ENCODE data around the gene PLD1.

Gene PLD1

DNA sequence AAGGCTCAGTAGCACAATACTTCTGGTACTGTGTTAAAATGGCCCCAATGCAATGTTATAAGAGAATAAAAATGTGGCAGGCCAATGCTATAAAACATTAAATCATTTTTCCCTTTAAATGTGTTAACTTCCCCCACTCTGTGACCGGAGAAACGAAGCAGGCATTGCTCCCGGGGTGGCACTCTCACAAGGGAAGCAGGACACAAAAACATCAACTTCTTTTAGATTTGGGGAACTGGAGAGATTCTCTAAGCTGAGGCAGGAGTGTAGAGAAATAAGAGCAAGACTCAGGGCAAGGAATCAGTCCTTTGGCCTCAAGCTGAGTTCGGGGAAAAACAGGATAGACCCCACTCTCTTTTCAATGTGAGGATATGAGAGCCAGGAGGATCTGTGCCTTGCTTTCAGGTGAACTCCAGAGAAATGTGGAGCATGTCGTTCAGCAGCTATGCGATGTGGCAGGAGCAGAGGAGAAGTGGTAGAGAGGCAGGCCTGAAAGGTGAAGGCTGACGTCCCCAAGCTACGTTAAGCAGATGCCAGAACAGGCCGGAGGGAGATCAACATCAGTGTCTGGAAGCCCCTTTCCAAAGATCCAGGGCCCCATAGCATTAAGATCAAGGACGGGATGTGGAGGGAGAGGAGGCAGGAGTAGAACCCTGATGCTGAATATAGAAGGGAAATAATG is 160.2 kb downstream of the PLD1 start:
- DNase-seq, result no peak
- Histone ChIP-seq H3K27me3 (replicated peaks in 2 of 5; ENCODE audit: control insufficient read depth in 4 of 5, insufficient read depth in 5 of 5, low read length in 4 of 5) (no peaks in the 10 kb centered on the region), H3K36me3 (ENCODE audit: control insufficient read depth in 4 of 4, insufficient read depth in 4 of 4, low read length in 3 of 4) (no peaks in the 10 kb centered on the region), H3K9me3 (ENCODE audit: control extremely low read depth in 1 of 5, control insufficient read depth in 4 of 5, insufficient read depth in 2 of 5, low read depth in 1 of 5, low read length in 4 of 5) (no peaks in the 10 kb centered on the region), H3K27ac (ENCODE audit: insufficient read depth in 1 of 2, low read depth in 1 of 2, low read length in 2 of 2, poor library complexity in 1 of 2, severe bottlenecking in 2 of 2) (no peak overlapping the region), H3K4me1 (ENCODE audit: control extremely low read depth in 1 of 4, control insufficient read depth in 4 of 4, insufficient read depth in 4 of 4, low read length in 3 of 4) (peaks cover 0 to 32% (median 16%) of the 10 kb centered on the region in 4 experiments), H3K4me3 (ENCODE audit: control insufficient read depth in 1 of 7, extremely low read depth in 1 of 7, insufficient read depth in 4 of 7, low read depth in 2 of 7, low read length in 6 of 7) (no peak overlapping the region)
- POLR2A ChIA-PET, result no interaction called here
- 92% methylated on average over 6 of the region's 10 CpGs for WGBS (ENCODE audit: insufficient coverage)
- CTCF ChIA-PET, result interaction anchor here (1.2 to 2.8 kb wide), 5 partner anchors 9 to 184 kb away, joined by 3 to 14 read pairs (median 3); no protein-coding TSS in a partner anchor

DNA sequence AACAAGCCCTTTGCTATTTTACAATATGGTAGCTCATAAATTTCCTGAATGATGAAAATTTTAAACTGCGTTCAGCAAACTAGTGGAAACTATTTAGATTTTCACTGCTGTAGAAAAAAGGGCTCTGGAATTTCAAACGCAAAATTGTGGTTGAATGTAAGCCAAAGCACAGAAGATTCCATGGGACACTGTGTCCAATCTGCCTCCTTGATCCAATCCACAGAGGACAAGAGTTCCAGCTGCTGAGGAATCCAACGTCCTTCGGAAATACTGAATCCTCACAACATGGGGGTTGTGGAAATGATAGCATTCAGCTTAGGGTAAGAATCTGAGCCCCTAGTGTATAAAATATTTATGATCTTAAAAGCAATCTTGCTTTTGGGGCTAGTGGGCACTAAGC is 161.0 kb downstream of the PLD1 start:
- H3K9me3 ChIP-seq (ENCODE audit: control extremely low read depth in 1 of 5, control insufficient read depth in 4 of 5, insufficient read depth in 2 of 5, low read depth in 1 of 5, low read length in 4 of 5), result no peaks in the 10 kb centered on the region
- WGBS (ENCODE audit: insufficient coverage), result 100% methylated on average over 2 of the region's 4 CpGs
- DNase-seq, result no peak
- ChIA-PET CTCF (interaction anchor here (1.4 to 2.8 kb wide), 2 partner anchors 123 to 128 kb away, joined by 3 to 14 read pairs; no protein-coding TSS in a partner anchor), POLR2A (no interaction called here)
- H3K4me3 ChIP-seq (ENCODE audit: control insufficient read depth in 1 of 7, extremely low read depth in 1 of 7, insufficient read depth in 4 of 7, low read depth in 2 of 7, low read length in 6 of 7), result no peak overlapping the region
- no peaks in the 10 kb centered on the region for H3K36me3 ChIP-seq (ENCODE audit: control insufficient read depth in 4 of 4, insufficient read depth in 4 of 4, low read length in 3 of 4)
- no peak overlapping the region for H3K27ac ChIP-seq (ENCODE audit: insufficient read depth in 1 of 2, low read depth in 1 of 2, low read length in 2 of 2, poor library complexity in 1 of 2, severe bottlenecking in 2 of 2)
- H3K4me1 ChIP-seq (ENCODE audit: control extremely low read depth in 1 of 4, control insufficient read depth in 4 of 4, insufficient read depth in 4 of 4, low read length in 3 of 4), result peaks cover 0 to 25% (median 13%) of the 10 kb centered on the region in 4 experiments
- no peaks in the 10 kb centered on the region for H3K27me3 ChIP-seq (replicated peaks in 2 of 5; ENCODE audit: control insufficient read depth in 4 of 5, insufficient read depth in 5 of 5, low read length in 4 of 5)

DNA sequence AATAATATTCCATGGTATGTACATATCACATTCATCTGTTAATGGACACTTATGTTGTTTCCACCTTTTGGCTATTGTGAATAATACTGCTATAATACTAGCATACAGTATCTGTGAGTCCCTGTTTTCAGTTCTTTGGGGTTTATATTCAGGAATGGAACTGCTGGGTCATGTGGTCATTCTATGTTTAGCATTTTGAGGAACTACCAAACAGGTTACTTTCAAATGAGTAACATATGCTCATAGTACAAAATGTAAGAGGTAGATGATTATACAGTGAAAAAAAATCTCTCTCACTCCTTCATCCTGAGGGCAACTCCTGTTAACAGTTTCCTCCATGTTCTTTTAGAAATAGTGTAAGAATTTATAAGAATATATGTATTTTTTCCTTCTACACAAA is 162.2 kb downstream of the PLD1 start:
- Histone ChIP-seq H3K27ac (ENCODE audit: insufficient read depth in 1 of 2, low read depth in 1 of 2, low read length in 2 of 2, poor library complexity in 1 of 2, severe bottlenecking in 2 of 2) (no peak overlapping the region), H3K27me3 (replicated peaks in 2 of 5; ENCODE audit: control insufficient read depth in 4 of 5, insufficient read depth in 5 of 5, low read length in 4 of 5) (no peaks in the 10 kb centered on the region), H3K4me3 (ENCODE audit: control insufficient read depth in 1 of 7, extremely low read depth in 1 of 7, insufficient read depth in 4 of 7, low read depth in 2 of 7, low read length in 6 of 7) (no peak overlapping the region), H3K4me1 (ENCODE audit: control extremely low read depth in 1 of 4, control insufficient read depth in 4 of 4, insufficient read depth in 4 of 4, low read length in 3 of 4) (peaks cover 0 to 25% (median 13%) of the 10 kb centered on the region in 4 experiments), H3K9me3 (ENCODE audit: control extremely low read depth in 1 of 5, control insufficient read depth in 4 of 5, insufficient read depth in 2 of 5, low read depth in 1 of 5, low read length in 4 of 5) (no peaks in the 10 kb centered on the region), H3K36me3 (ENCODE audit: control insufficient read depth in 4 of 4, insufficient read depth in 4 of 4, low read length in 3 of 4) (no peaks in the 10 kb centered on the region)
- ChIA-PET POLR2A (no interaction called here), CTCF (interaction anchor here (5.0 kb wide), 1 partner anchor 126 kb away, joined by 74 read pairs; no protein-coding TSS in a partner anchor)
- DNase-seq, result peak in 2 of 3 donors; percentile 51 to 68

DNA sequence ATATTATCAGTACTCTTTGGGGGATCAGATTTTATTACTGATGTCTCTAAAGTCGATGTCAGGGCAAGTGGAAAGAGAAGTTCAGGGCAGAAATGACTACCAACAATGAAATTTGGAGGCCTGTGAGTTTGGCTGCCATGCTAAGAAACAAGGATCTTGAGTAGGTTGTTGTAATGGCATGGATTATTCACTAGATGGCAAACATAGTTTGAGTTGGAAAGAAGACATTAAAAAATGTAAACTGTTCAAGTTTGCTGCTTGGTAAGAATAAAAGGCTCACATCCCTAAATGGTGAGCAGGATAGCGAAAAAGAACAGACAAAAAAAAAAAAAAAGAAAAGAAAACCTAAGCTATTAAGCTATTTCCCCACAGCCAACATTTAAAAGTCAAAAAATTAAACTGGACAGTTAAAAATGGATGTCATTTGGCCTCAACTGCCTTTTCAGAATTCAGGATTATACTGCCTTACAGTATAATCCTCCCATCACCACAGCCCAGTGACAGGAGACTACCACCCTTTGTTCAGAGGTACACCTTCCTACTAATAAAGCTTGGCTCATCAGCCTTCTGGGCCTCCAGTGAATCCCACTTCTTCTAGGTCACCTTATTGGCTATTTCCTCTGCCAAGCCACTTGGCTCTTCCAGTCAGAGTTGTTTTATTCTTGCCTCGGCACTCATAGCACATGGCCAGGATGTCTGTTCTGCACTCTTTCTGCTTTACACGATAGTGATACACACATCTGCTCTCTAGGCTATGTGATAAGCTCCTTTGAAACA is 163.7 kb downstream of the PLD1 start:
- H3K4me3 ChIP-seq (ENCODE audit: control insufficient read depth in 1 of 7, extremely low read depth in 1 of 7, insufficient read depth in 4 of 7, low read depth in 2 of 7, low read length in 6 of 7), result no peak overlapping the region
- CTCF ChIA-PET, result interaction anchor here (0.5 to 5.0 kb wide), 12 partner anchors 11 to 686 kb away, joined by 3 to 74 read pairs (median 4); no protein-coding TSS in a partner anchor
- no peaks in the 10 kb centered on the region for H3K9me3 ChIP-seq (ENCODE audit: control extremely low read depth in 1 of 5, control insufficient read depth in 4 of 5, insufficient read depth in 2 of 5, low read depth in 1 of 5, low read length in 4 of 5)
- H3K27ac ChIP-seq (ENCODE audit: insufficient read depth in 1 of 2, low read depth in 1 of 2, low read length in 2 of 2, poor library complexity in 1 of 2, severe bottlenecking in 2 of 2), result no peak overlapping the region
- DNase-seq, result peak; percentile 48 to 70 (median 69)
- WGBS (ENCODE audit: insufficient coverage), result 46% methylated on average over 4 of the region's 4 CpGs
- peaks cover 0 to 23% (median 13%) of the 10 kb centered on the region in 4 experiments for H3K4me1 ChIP-seq (ENCODE audit: control extremely low read depth in 1 of 4, control insufficient read depth in 4 of 4, insufficient read depth in 4 of 4, low read length in 3 of 4)
- POLR2A ChIA-PET, result no interaction called here
- no peaks in the 10 kb centered on the region for H3K27me3 ChIP-seq (replicated peaks in 2 of 5; ENCODE audit: control insufficient read depth in 4 of 5, insufficient read depth in 5 of 5, low read length in 4 of 5)
- H3K36me3 ChIP-seq (ENCODE audit: control insufficient read depth in 4 of 4, insufficient read depth in 4 of 4, low read length in 3 of 4), result peaks cover 0 to 4% (median 0%) of the 10 kb centered on the region in 4 experiments

DNA sequence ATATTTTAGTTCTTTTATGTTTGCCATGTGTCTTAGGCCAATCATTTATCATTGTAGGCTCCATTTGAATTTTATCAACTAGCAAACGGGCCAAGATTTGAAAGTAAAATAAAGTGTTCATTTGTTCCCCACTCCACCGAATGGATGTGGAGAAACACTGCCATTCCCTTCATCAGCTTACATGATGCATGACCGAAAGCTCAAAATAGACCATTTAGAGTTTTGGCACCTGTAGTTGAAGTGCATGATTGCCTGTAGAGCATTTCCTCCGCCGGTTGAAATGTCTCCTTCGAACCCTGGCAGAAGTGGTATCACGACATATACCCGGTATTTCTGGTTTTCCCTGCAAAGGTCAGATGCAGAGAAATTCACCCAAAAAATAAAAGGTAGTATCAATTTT is 165.6 kb downstream of the PLD1 start:
- H3K4me3 ChIP-seq (ENCODE audit: control insufficient read depth in 1 of 7, extremely low read depth in 1 of 7, insufficient read depth in 4 of 7, low read depth in 2 of 7, low read length in 6 of 7), result no peak overlapping the region
- peaks cover 0 to 10% (median 6%) of the 10 kb centered on the region in 4 experiments for H3K4me1 ChIP-seq (ENCODE audit: control extremely low read depth in 1 of 4, control insufficient read depth in 4 of 4, insufficient read depth in 4 of 4, low read length in 3 of 4)
- no peaks in the 10 kb centered on the region for H3K9me3 ChIP-seq (ENCODE audit: control extremely low read depth in 1 of 5, control insufficient read depth in 4 of 5, insufficient read depth in 2 of 5, low read depth in 1 of 5, low read length in 4 of 5)
- POLR2A ChIA-PET, result no interaction called here
- CTCF ChIA-PET, result interaction anchor here (0.7 to 5.0 kb wide), 9 partner anchors 11 to 679 kb away, joined by 3 to 74 read pairs (median 3); no protein-coding TSS in a partner anchor
- 98% methylated on average over 8 of the region's 8 CpGs for WGBS (ENCODE audit: insufficient coverage)
- no peak for DNase-seq
- no peak overlapping the region for H3K27ac ChIP-seq (ENCODE audit: insufficient read depth in 1 of 2, low read depth in 1 of 2, low read length in 2 of 2, poor library complexity in 1 of 2, severe bottlenecking in 2 of 2)
- H3K36me3 ChIP-seq (ENCODE audit: control insufficient read depth in 4 of 4, insufficient read depth in 4 of 4, low read length in 3 of 4), result peaks cover 0 to 4% (median 0%) of the 10 kb centered on the region in 4 experiments
- no peaks in the 10 kb centered on the region for H3K27me3 ChIP-seq (replicated peaks in 2 of 5; ENCODE audit: control insufficient read depth in 4 of 5, insufficient read depth in 5 of 5, low read length in 4 of 5)

DNA sequence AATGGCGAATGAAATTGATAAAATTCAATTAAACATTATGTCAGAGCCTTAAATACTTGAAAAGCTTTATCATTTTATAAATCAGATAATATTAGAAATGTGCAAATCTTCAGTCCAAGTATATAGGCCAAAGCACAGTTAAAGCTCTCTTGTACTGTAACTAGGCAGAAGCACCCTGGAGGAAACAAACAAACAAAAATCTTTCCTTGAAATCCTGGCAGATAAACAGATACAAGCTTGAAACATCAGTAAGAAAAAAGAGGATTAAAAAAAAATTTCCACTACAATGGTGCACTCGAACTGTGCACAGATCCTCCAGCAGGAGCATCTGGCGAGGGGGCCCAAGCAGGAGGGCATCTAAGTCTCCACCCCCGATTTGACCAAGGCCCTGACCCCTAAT is 166.6 kb downstream of the PLD1 start:
- no peaks in the 10 kb centered on the region for H3K27me3 ChIP-seq (replicated peaks in 2 of 5; ENCODE audit: control insufficient read depth in 4 of 5, insufficient read depth in 5 of 5, low read length in 4 of 5)
- H3K4me1 ChIP-seq (ENCODE audit: control extremely low read depth in 1 of 4, control insufficient read depth in 4 of 4, insufficient read depth in 4 of 4, low read length in 3 of 4), result peaks cover 0 to 9% (median 5%) of the 10 kb centered on the region in 4 experiments
- DNase-seq, result no peak
- no peak overlapping the region for H3K27ac ChIP-seq (ENCODE audit: insufficient read depth in 1 of 2, low read depth in 1 of 2, low read length in 2 of 2, poor library complexity in 1 of 2, severe bottlenecking in 2 of 2)
- H3K9me3 ChIP-seq (ENCODE audit: control extremely low read depth in 1 of 5, control insufficient read depth in 4 of 5, insufficient read depth in 2 of 5, low read depth in 1 of 5, low read length in 4 of 5), result no peaks in the 10 kb centered on the region
- CTCF ChIA-PET, result interaction anchor here (1.1 to 5.0 kb wide), 4 partner anchors 29 to 130 kb away, joined by 3 to 74 read pairs (median 3); no protein-coding TSS in a partner anchor
- H3K4me3 ChIP-seq (ENCODE audit: control insufficient read depth in 1 of 7, extremely low read depth in 1 of 7, insufficient read depth in 4 of 7, low read depth in 2 of 7, low read length in 6 of 7), result no peak overlapping the region
- POLR2A ChIA-PET, result no interaction called here
- peaks cover 0 to 4% (median 0%) of the 10 kb centered on the region in 4 experiments for H3K36me3 ChIP-seq (ENCODE audit: control insufficient read depth in 4 of 4, insufficient read depth in 4 of 4, low read length in 3 of 4)
- WGBS (ENCODE audit: insufficient coverage), result no CpG with 5 or more reads among the region's 4 CpGs

DNA sequence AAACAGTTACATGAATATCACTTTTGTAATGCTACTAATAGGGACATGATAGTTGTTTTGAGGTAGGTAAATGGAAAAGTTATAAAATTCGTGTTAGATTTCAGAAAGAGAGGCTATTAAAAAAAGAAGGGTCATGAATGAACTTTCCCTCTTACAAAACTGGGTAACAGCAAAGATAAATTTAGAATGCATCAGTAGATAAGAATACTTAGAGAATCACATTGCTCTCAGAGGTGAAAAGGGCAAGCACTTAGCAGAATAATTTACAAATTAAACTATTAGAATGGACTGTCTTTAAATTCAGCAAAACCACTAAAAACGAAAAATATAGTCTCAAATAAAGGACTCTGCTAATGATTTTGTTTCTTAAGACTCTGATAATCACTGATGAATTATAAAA is 167.2 kb downstream of the PLD1 start:
- Histone ChIP-seq H3K36me3 (ENCODE audit: control insufficient read depth in 4 of 4, insufficient read depth in 4 of 4, low read length in 3 of 4) (peaks cover 0 to 4% (median 0%) of the 10 kb centered on the region in 4 experiments), H3K4me1 (ENCODE audit: control extremely low read depth in 1 of 4, control insufficient read depth in 4 of 4, insufficient read depth in 4 of 4, low read length in 3 of 4) (peaks cover 0 to 4% (median 1%) of the 10 kb centered on the region in 4 experiments), H3K27me3 (replicated peaks in 2 of 5; ENCODE audit: control insufficient read depth in 4 of 5, insufficient read depth in 5 of 5, low read length in 4 of 5) (no peaks in the 10 kb centered on the region), H3K4me3 (ENCODE audit: control insufficient read depth in 1 of 7, extremely low read depth in 1 of 7, insufficient read depth in 4 of 7, low read depth in 2 of 7, low read length in 6 of 7) (no peak overlapping the region), H3K27ac (ENCODE audit: insufficient read depth in 1 of 2, low read depth in 1 of 2, low read length in 2 of 2, poor library complexity in 1 of 2, severe bottlenecking in 2 of 2) (no peak overlapping the region), H3K9me3 (ENCODE audit: control extremely low read depth in 1 of 5, control insufficient read depth in 4 of 5, insufficient read depth in 2 of 5, low read depth in 1 of 5, low read length in 4 of 5) (no peaks in the 10 kb centered on the region)
- ChIA-PET CTCF (interaction anchor here (1.1 to 5.0 kb wide), 2 partner anchors 35 to 131 kb away, joined by 3 to 74 read pairs; no protein-coding TSS in a partner anchor), POLR2A (no interaction called here)
- no CpG with 5 or more reads among the region's 2 CpGs for WGBS (ENCODE audit: insufficient coverage)
- DNase-seq, result no peak

Measured in common myeloid progenitor, CD34-positive (primary cell).